Renal cortical epithelial cell (primary cell): Measurements from ENCODE around the gene DDC. TPM values are rescaled to one million over a fixed set of nuclear protein-coding genes. Genes with fewer than 3 reads are reported as not detected.
A peak's percentile ranks its signal among the peaks of the same experiment; 100 is the strongest.
"Not testable (repeated sequence)": the region's sequence is repeated elsewhere in the genome, so short reads cannot be mapped to it uniquely, and the experiment has no call there.

ENCODE experiments used
- DNase-seq: peaks from one replicate; pipeline ENCODE4 v3.0.0-alpha.2; 2011; ENCODE audit warnings: low read depth
- total RNA-seq: library from RNA; depleted of rRNA; stranded (reverse); fragments of >200 nt; gene quantifications from 2 replicates; pipeline ENCODE4 v1.2.3, GENCODE V29; 2014

The DDC gene
- total RNA-seq, 1 donor from 2014 or later = 2.7 TPM

- no peak for DNase-seq
These were observed 36.7 kb downstream of the DDC start for GRCh38 chr7:50528266-50529092.

- DNase-seq = not testable (repeated sequence)
These were observed 45.9 kb downstream of the DDC start for GRCh38 chr7:50519350-50519749.

DNA sequence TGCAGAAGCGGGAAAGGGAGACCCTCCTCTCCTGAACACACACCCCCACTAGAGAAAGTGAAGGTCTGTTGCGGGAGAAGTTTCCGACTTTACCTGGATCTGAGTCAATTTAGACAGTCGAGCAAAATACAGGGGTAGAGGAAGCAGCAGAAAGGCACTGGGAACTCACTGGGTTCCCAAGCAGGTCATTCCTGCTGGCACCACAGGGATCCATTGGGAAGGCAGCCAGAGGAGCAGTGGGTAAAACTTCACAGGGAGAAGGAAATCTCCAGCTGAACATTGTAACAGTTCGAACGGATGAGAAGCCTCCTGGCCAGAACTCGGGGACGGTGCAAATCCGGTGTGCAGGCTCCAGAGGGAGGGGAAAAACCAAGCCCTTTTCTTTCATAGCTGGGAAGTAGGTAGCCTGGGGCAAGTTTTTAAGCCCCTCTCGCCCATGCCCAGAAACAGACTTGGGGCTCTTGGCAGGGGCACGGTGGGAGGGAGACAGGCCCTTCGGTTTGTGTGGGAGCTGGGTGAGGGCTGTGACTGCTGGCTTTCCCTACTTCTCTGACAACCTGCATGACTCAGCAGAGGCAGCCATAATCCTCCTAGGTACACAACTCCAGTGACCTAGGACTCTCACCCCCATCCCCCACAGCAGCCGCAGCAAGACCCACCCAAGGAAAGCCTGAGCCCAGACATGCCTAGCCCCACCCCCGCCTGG is 51.9 kb downstream of the DDC start:
- DNase-seq = no peak

GRCh38 chr7:50512384-50512783 is 52.8 kb downstream of the DDC start:
- no peak for DNase-seq

DNA sequence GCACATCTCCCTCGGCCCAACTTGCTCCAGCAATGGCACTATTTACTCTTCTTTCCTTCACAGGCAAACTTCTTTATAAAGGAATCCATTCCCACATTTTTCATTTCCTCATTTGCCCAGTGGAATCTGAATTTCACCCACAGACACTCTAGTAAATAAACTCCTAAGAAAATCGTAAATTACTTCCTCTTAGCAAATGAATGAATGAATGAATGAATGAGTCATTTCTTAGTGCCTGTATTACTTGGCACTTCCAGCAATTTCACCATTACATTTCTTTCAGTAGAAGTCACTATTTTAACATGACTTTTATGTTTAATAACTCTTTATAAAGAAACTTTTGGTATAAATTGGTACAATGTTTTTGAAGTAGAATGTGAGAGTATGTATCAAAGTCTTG is 55.7 kb downstream of the DDC start:
- peak; percentile 66 for DNase-seq

DNA sequence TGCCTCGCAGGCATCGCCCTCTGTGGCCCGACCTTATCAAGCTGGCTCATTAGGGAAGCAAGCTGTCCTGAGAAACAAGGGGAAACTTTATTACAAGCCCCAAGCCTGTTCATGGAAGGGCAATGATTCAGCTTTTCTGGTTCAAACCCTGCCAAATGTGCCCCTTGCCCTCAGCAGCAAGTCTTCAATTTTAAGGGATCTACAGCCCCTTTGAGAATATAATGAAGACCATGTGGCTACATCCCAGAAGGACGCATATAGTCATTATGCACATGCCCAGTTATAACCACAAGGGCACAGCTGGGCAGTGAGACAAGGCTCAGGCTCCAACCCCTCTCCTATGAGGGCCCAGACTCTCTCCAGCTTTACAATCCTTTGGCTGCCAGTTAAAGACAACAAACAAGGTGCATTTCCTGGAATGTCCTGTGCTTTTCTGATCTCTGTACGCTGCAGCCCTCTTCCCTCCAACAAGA is 56.7 kb downstream of the DDC start:
- no peak for DNase-seq

DNA sequence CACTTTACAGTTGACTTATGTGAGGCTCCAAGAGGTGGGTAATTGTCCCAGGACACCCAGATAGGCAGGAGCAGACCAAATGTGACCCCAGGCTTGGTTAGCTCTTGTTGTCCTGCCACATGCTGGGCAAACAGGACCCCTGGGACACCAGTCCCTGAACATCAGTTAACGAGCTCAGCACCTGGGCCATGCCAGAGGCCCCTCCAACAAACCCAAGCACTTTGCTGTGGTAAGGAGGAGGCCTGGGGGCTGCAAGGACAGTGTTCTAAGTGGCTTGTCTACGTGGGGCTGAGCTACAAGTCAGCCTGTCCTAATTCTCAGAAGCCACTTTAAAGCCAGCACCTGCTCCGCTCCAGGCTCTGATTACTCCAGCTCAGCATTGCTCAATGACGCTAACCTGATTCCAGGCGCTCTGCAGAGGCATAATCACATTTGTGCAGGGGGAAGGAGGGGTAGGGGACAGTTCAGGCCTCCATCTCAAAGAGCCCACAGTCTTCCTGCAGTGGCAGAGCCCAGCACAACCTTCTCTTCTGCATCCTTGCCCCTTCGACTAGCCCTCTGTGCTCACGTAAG is 57.2 kb downstream of the DDC start:
- DNase-seq = no peak

DNA sequence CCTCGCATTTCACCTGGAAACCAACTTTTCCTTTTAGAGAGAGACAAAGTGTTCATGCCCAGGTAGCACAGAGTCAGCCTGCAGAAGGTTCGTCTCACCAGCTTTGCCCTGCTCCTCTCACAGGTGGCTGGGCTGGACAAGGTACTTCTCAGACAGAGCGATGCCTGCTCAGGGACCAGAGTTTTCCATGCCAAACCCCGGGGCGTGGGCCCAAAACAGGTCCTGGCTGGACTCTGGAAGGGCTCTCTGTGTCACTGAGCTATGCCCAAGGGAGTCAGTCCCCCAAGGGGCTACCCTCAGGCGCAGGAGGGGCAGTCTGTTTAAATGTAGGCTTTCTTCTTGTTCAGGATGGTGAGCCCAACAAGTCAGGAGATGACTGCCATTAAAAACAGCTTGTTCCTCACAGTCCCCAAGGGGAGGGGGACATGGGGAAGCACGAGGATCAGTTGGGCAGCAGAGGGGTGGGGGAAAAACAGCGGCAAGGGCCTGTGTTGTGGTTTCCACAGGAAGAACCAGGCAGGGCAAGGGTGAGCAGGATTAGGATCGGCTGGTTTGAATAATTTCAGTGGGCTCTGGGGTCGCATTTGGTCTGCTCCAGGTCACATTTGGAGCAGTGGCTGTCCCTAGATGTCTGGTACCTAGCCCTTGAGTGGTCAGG is 59.5 kb downstream of the DDC start:
- DNase-seq = no peak

DNA sequence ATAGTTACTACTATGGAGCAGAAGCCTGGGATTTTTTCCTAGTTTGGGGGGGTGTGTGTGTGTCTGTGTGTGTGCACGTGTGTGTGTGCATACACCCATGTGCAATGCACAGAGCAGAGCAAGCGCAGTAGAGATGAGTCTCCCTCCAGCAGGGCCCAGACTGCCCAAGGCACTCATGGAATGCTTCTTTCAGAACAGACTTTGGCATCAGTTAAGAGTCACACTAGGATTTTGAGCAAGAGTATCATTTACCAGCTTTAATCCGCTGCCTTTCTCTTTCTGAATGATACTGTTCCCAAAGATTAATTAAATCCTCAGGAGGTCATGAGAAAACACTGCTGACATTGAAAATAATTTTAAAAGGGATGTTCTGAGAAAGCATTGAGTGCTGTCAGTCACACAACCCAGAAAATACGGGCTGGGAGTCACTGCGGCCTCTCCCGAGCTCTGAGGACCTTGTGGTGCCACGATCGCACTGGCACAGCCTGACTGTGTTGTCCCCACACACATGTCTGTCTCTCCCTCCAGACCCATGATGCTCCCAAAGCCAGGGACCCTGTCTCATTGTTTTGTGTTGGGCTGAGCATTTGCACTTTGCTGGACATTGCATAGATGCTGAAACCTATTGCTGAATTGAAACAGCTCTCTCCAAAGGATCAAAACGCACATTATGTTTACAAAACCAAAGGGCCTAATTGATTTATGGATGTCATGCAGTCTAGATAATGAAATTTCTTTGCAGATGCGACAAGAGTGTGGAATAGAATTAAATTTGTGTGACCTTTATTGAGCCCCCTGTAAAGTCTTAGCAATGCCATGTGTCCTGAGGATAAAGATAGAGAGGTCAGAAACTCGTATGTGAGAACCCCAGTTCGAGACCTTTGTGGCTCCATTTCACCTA is 60.3 kb downstream of the DDC start:
- DNase-seq = peak; percentile 3

GRCh38 chr7:50502947-50503346 is 62.3 kb downstream of the DDC start:
- DNase-seq = peak; percentile 81

DNA sequence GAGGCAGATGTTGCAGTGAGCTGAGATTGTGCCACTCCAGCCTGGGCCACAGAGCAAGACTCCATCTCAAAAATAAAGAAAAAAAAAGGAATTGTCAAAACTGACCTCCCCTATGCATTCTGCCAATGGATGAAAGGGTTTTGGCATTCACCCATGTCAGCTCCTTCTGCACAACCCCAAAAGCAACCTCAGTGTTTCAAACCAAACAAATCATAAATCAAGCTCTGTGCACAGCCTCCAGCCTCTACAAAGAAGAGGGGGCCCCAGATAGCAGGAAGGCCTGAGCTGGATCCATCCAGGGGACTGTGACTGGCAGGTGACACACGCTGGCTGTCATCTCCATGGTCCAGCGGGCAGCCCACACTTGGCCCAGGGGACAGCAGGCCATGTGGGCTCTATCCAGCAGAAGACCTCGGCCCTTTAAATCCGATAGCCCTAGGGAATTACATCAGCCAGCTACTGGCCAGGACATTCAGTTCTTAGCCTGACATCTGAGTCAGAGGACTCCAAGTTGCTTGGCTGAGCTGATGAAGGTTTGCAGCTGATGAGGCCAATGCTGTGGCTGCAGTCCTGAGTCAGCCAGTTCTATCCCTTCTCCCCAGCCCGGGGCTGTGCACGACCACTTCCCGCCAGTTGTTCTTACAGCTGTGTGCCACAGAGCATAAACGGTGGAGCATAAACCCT is 63.1 kb downstream of the DDC start:
- DNase-seq = peak; percentile 99

GRCh38 chr7:50499092-50499491 is 66.1 kb downstream of the DDC start:
- DNase-seq = no peak

- DNase-seq = no peak
These were observed 67.2 kb downstream of the DDC start for GRCh38 chr7:50497968-50498367.

GRCh38 chr7:50497068-50497642 is 68.0 kb downstream of the DDC start:
- DNase-seq = no peak

DNA sequence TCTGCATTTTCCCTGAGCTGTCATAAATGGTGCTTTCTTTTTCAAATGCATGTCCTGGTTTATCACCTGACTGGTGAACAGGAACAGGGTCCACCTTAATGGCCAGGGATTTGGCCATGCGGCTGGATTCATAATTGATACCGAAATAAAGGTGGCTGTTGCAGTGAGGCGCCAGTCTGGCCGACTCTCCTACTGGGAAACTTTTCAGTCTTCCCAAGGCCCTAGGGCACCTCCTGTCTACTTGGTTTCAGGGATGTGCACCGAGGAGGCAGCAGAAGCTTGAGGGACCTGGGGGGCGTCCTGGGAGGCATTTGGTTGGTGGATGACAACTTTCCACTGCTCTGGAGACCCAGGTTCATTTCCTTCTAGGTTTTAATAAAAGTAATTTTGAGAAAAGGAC is 68.6 kb downstream of the DDC start:
- DNase-seq = no peak

GRCh38 chr7:50495746-50496145 is 69.5 kb downstream of the DDC start:
- DNase-seq = no peak

- DNase-seq = no peak
These were observed 72.3 kb downstream of the DDC start for GRCh38 chr7:50492770-50493519.

- DNase-seq = no peak
These were observed 73.3 kb downstream of the DDC start for GRCh38 chr7:50491943-50492342.

DNA sequence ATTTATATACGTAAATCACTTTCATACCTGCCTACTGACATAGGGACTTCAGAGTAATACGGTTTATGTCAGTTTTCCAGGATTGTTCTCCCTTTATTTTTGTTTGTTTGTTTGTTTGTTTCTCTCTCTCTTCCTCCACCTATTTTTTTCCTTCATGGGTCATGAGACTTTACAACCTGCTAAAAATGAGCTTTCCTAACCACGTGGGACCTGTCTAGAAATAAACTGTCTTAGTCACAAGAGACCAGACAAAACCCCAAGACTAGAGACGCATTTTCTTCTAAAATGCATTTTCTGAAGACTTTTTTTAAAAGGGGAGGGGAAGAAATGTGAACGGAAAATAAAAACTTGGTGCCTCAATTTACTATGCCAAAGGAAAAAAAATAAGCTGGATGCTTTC is 74.0 kb downstream of the DDC start:
- DNase-seq = no peak

DNA sequence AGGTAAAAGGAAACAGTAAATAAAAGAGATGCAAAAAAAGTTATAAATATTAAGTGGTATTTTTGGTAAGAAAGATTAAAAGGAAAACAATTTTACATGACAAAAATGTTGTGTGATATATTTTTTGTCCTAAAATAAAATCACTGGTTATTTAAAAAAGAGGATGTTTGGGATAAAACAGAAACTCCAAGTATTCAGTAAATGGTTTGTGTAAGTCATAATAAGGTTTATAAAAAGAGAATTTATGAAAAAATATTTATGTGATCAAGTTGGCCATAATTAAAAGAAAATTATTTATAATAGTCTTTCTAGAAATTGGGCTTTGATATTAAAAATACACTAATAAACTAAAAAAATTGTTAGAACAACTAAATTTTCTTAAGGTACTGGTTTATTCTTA is 76.8 kb downstream of the DDC start:
- no peak for DNase-seq
